GM21515 (cell line): ENCODE data around the gene UTP14C.
"Not testable (repeated sequence)": the region's sequence is repeated elsewhere in the genome, so short reads cannot be mapped to it uniquely, and the experiment has no call there.

Experiments
- ATAC-seq: cut with Tn5 transposase; IDR thresholded peaks from one replicate; pipeline ENCODE4 v1.9.1; 2021; ENCODE audit not compliant: unreplicated experiment

UTP14C gene, protein sequence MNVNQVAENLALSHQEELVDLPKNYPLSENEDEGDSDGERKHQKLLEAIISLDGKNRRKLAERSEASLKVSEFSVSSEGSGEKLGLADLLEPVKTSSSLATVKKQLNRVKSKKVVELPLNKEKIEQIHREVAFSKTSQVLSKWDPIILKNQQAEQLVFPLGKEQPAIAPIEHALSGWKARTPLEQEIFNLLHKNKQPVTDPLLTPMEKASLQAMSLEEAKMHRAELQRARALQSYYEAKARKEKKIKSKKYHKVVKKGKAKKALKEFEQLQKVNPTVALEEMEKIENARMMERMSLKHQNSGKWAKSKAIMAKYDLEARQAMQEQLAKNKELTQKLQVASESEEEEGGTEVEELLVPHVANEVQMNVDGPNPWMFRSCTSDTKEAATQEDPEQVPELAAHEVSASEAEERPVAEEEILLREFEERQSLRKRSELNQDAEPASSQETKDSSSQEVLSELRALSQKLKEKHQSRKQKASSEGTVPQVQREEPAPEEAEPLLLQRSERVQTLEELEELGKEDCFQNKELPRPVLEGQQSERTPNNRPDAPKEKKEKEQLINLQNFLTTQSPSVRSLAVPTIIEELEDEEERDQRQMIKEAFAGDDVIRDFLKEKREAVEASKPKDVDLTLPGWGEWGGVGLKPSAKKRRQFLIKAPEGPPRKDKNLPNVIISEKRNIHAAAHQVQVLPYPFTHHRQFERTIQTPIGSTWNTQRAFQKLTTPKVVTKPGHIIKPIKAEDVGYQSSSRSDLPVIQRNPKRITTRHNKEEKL

DNA sequence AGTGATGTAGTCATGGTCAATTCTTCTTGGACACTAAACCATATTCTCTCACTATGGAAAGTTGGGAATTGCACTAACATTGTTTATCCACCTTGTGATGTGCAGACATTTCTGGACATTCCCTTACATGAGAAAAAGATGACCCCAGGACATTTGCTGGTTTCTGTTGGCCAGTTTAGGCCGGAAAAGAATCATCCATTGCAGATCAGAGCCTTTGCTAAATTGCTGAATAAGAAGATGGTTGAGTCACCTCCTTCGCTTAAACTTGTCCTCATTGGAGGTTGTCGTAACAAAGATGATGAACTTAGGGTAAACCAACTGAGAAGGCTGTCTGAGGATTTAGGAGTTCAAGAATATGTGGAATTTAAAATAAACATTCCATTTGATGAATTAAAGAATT lies at the start of gene UTP14C:
TSS of gene UTP14C (plus strand) at position 211 of the 400 bp plus-strand sequence. CDS start 4,114 bp downstream, outside the sequence.
- no peak for ATAC-seq

DNA sequence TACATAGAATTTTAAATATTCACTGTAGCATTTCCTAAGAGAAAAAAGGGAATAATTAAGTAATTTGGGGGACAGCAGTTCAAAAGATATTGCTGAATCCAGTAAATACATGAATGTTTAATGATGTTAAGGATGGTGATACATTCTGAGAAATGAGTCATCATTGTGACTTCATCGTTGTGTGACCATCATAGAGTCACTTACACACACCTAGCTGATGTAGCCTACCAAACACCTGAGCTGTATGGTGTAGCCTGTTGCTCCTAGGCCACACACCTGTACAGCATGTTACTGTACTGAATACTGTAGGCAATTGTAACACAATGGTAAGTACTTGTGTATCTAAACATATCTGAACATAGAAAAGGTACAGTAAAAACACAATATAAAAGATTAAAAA lies 48.1 kb upstream of the UTP14C start:
- ATAC-seq, result no peak

DNA sequence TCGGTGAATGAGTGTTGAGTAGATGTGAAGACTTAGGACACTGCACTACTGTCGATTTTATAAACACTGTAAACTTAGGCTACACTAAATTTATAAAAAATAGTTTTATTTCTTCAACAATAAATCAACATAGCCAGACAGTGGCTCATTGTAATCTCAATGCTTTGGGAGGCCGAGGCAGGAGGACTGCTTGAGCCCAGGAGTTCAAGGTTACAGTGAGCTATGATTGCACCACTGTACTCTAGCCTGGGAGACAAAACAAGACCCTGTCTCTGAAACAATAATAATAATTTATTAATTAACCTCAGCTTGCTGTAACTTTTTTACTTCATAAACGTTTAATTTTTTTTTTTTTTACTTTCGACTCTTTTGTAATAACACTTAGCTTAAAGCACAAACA lies 47.6 kb upstream of the UTP14C start:
- ATAC-seq, result no peak

DNA sequence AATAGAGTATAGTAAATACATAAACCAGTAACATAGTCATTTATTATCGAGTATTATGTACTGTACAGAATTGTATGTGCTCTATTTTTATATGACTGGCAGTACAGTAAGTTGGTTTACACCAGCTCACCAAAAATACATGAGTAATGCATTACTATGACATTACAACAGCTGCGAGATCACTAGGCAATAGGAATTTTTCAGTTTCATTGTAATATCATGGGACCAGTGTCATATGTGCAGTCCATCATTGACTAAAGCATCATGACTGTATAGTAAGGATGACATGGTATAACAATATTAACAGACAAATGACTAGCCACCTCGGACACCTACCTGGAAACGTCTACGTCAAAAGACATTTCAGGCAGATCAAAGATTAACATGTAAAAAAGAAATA lies 46.9 kb upstream of the UTP14C start:
- ATAC-seq, result no peak

DNA sequence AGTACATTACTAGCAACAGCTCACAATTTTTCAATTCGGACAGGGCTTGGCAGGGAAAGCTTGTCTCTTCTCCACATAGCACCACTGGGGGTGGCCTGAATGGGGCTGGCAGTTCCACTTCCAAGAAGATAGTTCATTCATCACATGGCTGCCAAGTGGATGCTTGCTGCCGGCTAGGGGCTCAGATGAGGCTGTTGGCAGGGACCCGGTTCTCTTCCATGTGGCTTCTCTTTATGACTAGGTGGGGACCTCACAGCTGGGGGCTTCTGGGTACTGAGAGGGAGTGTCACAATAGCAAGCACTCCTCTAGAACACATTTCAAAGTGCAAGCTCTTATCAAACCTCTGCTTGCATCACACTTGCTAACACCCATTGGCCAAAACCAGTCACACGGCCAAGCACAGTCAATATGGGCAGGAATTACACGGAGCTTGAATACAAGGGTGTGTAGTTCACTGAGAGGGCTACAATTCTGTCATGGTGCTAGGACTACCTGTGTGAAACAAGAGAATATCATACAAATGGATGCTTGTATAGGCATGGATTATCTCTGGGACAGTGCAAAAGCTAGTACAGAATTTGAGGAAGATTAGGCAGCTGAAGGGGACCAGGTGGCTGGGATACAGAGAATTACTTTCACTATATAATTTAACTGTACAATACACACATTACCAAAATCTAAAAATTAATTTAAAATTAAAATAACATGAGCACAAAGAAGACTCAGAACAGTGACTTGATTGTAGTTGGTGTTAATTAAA lies 45.5 kb upstream of the UTP14C start:
- ATAC-seq, result no peak

DNA sequence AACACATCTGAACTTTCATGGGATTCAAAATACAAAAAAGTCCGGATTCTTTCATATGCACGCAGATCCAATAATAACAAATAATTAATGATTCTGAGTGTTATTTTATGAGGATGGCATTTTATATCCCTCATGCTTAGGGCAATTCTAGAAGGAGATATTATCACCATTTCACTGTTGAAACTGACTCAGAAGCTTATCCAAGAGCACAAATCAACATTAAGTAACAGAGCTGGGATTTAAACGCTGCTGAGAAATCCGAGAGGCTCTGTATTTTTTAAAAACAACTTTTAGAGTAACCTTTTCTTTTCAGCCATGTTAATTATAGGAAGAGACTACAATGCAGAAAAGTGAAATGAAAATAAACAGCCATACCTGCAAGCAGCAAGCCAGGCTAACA lies 43.6 kb upstream of the UTP14C start:
- ATAC-seq, result no peak

DNA sequence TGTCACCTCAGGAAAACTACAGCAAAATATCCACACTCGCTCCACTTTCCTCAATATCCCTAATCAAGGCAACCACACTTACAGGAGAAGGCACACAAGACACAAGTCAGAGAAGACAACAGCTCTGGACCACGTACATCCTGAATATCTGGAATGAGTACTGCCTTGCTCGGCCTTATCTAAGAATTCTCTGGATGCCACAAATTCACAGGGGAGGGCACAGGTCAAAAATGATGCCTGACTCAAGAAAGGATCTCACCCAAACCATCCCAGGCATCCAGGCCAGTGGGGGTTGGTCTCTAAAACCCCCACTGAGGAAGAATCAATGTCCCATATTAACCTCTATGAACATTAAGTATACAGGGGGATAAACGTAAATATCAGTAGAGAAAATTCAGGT lies 43.1 kb upstream of the UTP14C start:
- no peak for ATAC-seq

DNA sequence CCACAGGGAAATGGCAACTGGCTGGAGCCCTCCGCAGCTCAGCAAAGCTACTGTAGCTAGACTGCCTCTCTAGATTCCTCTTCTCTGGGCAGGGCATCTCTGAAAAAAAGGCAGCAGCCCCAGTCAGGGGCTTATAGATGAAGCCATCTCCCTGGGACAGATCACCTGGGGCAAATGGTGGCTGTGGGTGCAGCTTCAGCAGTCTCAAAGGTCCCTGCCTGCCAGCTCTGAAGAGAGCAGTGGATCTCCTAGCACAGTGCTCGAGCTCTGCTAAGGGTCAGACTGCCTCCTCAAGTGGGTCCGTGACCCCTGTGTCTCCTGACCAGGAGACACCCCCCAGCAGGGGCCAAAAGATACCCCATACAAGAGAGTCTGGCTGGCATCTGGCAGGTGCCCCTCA lies 41.2 kb upstream of the UTP14C start:
- ATAC-seq, result not testable (repeated sequence)

DNA sequence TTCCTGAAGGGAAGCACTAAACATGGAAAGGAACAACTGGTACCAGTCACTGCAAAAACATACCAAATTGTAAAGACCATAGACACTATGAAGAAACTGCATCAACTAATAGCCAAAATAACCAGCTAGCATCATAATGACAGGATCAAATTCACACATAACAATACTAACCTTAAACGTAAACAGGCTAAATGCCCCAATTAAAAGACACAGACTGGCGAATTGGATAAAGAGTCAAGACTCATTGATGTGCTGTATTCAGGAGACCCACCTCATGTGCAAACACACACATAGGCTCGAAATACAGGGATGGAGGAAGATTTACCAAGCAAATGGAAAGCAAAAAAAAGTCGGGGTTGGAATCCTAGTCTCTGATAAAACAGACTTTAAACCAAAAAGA lies 39.6 kb upstream of the UTP14C start:
- not testable (repeated sequence) for ATAC-seq

DNA sequence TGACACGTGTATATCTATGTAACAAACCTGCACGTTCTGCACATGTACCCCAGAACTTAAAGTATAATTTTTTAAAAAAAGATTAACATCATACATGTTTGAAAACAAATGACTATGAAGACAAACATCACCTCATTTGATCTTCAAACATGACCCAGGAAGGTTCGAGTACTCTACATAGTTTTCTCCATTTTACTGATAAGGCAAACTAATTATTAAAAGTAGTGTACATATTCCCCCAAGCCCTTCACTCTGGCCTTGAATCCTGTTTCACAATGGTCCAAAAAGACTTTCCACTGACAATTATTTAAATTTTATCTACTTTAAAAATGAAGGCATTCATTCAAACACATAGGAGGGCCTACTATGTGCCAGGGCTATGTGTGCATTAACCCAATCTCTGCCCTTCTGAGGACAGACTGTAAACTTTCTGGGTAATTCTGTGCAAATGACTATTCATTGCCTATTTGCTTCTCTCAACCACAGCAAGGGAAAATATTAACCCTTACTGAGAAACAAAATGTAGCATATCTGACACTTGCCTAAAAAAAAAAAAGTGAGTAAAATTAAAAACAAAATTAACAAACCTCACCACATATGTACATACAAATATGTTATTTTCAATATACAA lies 35.4 kb upstream of the UTP14C start:
- ATAC-seq, result no peak

DNA sequence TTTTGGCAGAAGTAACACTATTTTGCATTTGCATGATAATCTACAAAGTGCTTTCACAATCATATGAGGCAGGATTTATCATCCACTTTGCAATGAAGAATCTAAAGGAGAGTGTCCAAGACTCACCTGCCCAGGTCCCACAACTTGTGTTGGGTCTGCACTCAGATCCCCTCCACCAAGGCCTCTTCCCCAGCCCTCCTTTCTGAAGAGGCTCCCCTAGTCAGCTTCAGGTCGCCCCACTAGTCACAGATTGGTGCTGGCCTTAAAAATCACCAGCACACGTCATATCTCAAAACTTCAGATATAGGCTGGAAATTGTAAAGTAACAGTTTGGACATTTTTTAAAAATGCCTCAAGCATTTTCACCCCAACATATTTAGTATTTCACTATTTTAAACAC lies 30.8 kb upstream of the UTP14C start:
- no peak for ATAC-seq

DNA sequence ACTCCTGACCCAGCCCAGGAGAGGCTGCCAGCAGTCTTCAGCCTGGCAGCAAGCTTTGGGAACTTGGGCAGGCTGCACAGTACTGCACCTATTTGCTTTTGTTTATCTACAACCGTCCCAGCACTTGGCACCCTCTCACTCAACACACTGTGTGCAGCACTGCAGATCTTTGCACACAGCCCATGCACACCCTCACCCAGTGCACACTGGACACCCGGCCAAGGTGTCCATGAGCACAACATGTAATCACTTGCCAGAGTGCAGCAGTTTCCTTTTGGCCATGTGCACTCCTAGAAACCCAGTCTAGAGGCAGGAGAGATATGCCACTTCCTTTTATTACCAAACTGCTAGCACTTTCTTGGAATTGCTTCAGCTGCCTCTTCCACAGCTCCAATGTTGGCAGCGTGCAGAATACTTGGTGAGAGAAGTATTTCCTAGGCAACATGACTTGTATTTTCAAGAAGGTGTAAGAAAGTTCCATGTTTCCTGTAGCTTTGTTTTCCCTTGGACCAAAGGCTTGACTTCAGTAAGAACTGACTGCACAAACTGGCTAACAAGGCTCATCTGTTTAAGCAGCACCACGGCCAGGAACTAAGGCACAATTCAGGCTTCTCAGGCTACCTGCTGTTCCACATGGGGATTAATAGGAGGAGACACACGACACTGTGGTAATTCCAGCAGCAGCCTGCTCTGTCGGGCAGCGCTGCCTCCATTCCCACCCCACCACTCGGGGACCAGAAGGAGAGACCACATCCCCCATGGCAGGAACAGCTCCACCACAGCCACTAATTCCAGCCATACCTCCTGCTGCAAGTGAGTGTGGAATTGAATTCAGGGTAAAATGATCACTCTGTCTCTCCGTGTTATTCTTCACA lies 28.6 kb upstream of the UTP14C start:
- ATAC-seq, result no peak

DNA sequence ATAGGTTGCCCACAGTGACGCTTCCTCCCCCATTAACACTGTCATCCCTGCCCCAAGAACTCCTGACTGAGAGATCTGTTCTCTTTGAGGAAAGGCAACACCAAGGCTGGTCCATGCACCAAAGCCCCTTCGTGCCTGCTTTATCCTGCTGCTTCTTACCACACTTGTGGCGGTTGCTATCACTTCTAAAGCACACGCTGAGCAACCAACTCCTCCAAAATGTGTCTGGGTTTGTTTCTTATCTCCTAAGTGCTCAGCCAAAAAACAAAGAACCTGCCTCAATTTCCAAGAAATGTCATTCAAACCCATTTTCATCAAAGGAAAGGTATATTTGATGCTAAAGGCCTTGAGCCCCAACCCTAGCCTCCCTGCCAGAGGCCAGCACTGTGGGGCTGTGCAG lies 27.9 kb upstream of the UTP14C start:
- no peak for ATAC-seq

DNA sequence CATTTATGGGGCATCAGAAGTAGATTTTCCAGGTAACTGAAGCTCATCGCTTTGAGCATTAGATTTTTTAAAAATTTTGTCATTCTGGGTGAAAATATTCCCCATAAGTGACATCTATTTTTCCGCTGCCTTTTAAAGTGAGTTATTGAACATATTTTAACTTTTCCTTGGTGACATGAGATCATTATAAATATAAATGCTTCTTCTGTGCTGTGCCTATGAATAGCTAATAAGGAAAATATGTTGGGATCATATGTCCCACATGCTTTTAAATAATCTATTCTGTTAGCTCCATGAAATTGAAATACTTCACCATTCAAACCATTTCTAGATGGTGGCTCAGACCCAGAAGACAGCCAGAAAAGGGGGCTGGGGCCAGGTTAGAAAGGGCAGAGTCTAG lies 27.3 kb upstream of the UTP14C start:
- no peak for ATAC-seq

DNA sequence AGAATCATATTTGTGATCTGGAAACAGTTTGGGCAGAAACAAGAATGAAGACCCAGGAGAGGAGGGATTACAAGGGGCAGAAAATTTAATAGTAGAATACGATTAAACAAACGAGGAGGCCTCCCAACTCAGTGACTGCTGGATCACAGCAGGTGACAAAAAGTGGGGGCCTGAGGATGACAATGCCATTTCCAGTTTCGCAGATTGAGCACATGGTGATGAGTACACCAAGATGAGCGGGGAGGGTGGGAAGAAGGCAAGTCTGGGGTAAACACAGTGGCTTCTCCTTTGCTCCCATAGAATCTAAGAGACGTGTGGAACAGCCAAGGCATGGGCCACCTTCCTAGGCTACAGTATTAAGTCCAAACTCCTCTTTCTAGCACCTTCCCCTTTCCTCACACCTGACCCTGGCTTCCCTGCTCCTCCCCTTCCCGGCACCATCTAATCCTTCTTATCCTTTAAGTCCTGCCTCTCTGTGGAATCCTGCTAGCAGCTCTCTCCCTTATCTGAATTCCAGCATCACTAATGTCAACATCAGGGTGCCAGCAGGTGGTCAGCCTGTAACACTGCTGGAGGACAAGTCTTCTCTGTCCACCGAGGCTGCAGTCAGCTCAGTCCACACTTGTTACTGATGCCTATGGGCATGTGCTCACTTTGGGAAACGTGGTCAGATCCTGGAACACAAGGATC lies 26.7 kb upstream of the UTP14C start:
- no peak for ATAC-seq

DNA sequence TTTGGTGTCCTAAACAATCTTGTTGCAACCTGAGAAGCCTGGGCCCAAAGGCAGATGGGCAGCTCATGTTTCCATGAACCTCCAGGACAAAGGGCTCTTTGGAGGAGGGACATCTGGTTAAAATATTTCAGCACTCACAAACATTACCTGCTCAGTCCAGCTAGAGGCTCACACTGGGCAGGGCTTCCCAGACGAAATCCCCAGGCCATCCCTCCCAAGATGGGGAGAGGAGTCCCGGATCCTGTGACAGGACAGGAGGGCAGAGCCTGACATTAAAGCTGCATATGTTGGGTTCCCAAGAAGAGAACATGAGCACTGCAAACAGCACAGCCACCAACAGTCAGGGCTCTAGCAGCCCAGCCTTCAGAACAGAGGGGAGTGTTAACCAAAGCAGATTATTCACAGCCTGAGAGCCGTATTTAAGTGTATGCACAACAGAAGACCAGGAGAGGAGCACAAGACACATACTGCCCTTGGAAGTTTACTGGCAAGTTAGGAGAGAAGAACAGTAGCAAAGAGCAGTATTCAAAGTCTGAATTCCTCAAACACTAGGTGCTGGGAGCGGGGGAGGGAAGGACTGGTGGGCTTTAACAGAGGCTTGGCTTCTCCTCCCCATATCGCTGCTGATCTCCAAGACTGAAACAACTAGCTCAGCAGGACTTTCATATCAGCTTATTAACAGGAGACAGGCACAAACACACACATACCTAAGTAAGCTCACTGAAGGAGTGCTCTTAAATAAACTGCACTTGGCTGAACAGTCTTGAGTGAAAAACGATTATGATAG lies 25.6 kb upstream of the UTP14C start:
- no peak for ATAC-seq

DNA sequence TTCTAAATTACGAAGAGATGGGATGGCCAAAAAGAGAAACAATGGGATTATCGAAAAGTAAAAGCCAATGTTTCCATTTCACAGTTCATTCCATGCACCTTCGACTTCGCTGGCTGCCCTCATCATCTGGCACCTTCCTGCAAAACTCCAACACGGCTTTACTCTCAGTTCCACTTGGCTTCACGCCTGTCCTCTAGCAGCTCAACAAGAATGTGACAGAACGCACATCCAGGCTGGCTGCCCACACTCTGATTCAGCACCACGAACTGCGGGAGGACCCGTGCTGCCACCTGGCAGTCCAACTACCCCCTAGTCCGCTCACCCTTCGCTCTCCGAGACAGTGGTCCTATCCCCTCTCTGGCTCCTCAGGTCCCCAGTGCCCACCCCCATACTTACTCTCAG lies 25.0 kb upstream of the UTP14C start:
- no peak for ATAC-seq

DNA sequence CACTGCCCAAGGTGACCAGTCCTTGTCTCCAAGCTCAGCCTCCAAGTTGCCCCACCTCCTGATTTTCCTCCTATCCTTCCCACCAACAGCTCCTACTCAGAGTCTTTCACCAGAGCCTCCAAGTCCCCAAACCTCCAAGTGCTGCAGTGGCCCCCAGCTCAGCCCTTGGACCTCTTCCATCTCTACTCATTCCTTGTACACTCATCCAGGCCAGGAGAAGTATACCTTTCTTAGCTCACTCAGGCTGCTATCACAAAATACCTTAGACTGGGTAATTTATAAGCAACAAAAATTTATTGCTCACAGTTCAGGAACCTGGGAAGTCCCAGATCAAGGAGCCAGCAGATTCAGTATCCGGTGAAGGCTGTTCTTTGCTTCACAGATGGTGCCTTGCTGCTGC lies 24.6 kb upstream of the UTP14C start:
- ATAC-seq, result no peak
